Endothelial cell of umbilical vein (primary cell): Measurements from ENCODE around the gene PRDM2. TPM values are rescaled to one million over a fixed set of nuclear protein-coding genes. Genes with fewer than 3 reads are reported as not detected.

ENCODE experiments used
- BruUV-seq: library from RNA; stranded (reverse); fragments of 400-500 nt; replicated peaks from 2 replicates; lab custom pipeline; 2021; lab: Mats Ljungman, UMichigan
- CTCF ChIA-PET: fragments of 300-600, 350-600 bp; sonication (Branson Sonifier 250); formaldehyde crosslinking; loops from one replicate; lab custom pipeline; 2021; ENCODE audit warnings: antibody characterized with exemption, inconsistent platforms; lab: Charles Lee
- POLR2A ChIA-PET: fragments of 300-600, 350-600 bp; sonication (Branson Sonifier 250); formaldehyde crosslinking; loops from one replicate; lab custom pipeline; 2021; ENCODE audit warnings: antibody characterized with exemption, inconsistent platforms; lab: Charles Lee
- DNase-seq: peaks from one replicate; pipeline ENCODE4 v3.0.0-alpha.2; 2011; ENCODE audit warnings: low read depth, low spot score
- FAIRE-seq: peaks from 2 replicates; lab custom pipeline; 2011; peaks lifted over from hg19 to GRCh38; lab: Jason Lieb, UNC
- H2AFZ ChIP-seq: 2 replicates; pipeline ENCODE4 v1.6.0; 2012; ENCODE audit warnings: low read depth, low read length, control low read depth, inconsistent platforms
- H3K27ac ChIP-seq: 2 replicates; pipeline ENCODE4 v1.5.1; 2011; ENCODE audit warnings: low read depth, mild to moderate bottlenecking, control low read depth, low read length, moderate library complexity; ENCODE audit not compliant: insufficient read depth
- H3K27me3 ChIP-seq, 2 experiments: 2 replicates each; pipeline versions ENCODE4 v1.6.0 to v1.6.1; 2011; ENCODE audit warnings: low read length in 2 of 2, mixed read lengths in 1 of 2; ENCODE audit not compliant: control insufficient read depth in 2 of 2, insufficient read depth in 2 of 2
- H3K36me3 ChIP-seq, 2 experiments: 2 replicates in 1 of 2; 3 replicates in 1 of 2; pipeline ENCODE4 v1.5.1; 2011; ENCODE audit warnings: low read length in 2 of 2, mild to moderate bottlenecking in 1 of 2, moderate library complexity in 1 of 2; ENCODE audit not compliant: control insufficient read depth in 2 of 2, insufficient read depth in 2 of 2; ENCODE audit errors: extremely low read depth in 1 of 2
- H3K4me1 ChIP-seq: 3 replicates; pipeline ENCODE4 v1.5.1; 2011; ENCODE audit warnings: mild to moderate bottlenecking, low read length; ENCODE audit not compliant: control insufficient read depth, insufficient read depth; ENCODE audit errors: extremely low read depth
- H3K4me2 ChIP-seq: 2 replicates; pipeline ENCODE4 v1.6.1; 2011; ENCODE audit warnings: low read length, control low read depth, mixed read lengths; ENCODE audit not compliant: insufficient read depth
- H3K4me3 ChIP-seq, 3 experiments: fragments of 200-600 bp in 1 of 3; sonication (generic), shearing (Covaris generic) in 1 of 3; replicated peaks in 1 of 3; 2 replicates each; pipeline ENCODE4 v1.5.1; 2011 to 2016; ENCODE audit warnings: control low read depth in 3 of 3, low read length in 3 of 3, mild to moderate bottlenecking in 2 of 3, inconsistent platforms in 1 of 3, low read depth in 1 of 3, moderate library complexity in 1 of 3; ENCODE audit not compliant: insufficient read depth in 1 of 3
- H3K79me2 ChIP-seq: 2 replicates; pipeline ENCODE4 v1.6.0; 2012; ENCODE audit warnings: low read length, inconsistent platforms; ENCODE audit not compliant: control insufficient read depth, insufficient read depth
- H3K9ac ChIP-seq: replicated peaks from 2 replicates; pipeline ENCODE3; 2011; ENCODE audit warnings: low read length, control low read depth; ENCODE audit not compliant: insufficient read depth; ENCODE audit errors: extremely low read depth
- H3K9me1 ChIP-seq: replicated peaks from 3 replicates; pipeline ENCODE4 v1.6.0; 2011; ENCODE audit warnings: mild to moderate bottlenecking, low read length; ENCODE audit not compliant: control insufficient read depth, insufficient read depth; ENCODE audit errors: extremely low read depth
- H3K9me3 ChIP-seq: replicated peaks from 2 replicates; pipeline ENCODE4 v1.5.1; 2012; ENCODE audit warnings: low read length, inconsistent platforms; ENCODE audit not compliant: control insufficient read depth, insufficient read depth
- H4K20me1 ChIP-seq: replicated peaks from 2 replicates; pipeline ENCODE3; 2011; ENCODE audit warnings: mild to moderate bottlenecking, low read length; ENCODE audit not compliant: control insufficient read depth, insufficient read depth; ENCODE audit errors: extremely low read depth
- EZH2 ChIP-seq: IDR thresholded peaks from 2 replicates; pipeline ENCODE4 v1.6.1; 2012; ENCODE audit warnings: borderline replicate concordance, low read depth, mild to moderate bottlenecking, moderate library complexity, low read length, inconsistent platforms; ENCODE audit not compliant: severe bottlenecking
- FOS ChIP-seq: IDR thresholded peaks from 2 replicates; pipeline ENCODE4 v1.6.1; 2011; ENCODE audit warnings: mild to moderate bottlenecking, low read length, moderate library complexity, borderline replicate concordance; ENCODE audit not compliant: insufficient read depth
- GATA2 ChIP-seq: IDR thresholded peaks from 2 replicates; pipeline ENCODE4 v1.7.0; 2011; ENCODE audit warnings: low read depth, mild to moderate bottlenecking, moderate library complexity, mixed read lengths, low read length; ENCODE audit not compliant: insufficient read length, insufficient read depth
- JUN ChIP-seq: IDR thresholded peaks from 2 replicates; pipeline ENCODE4 v1.6.1; 2011; ENCODE audit warnings: borderline replicate concordance, low read depth; ENCODE audit not compliant: insufficient read length, insufficient read depth
- MAX ChIP-seq: IDR thresholded peaks from 2 replicates; pipeline ENCODE4 v1.6.1; 2011; ENCODE audit not compliant: insufficient read depth, insufficient read length
- MYC ChIP-seq: IDR thresholded peaks from one replicate; pipeline ENCODE4 v1.6.1; 2011; ENCODE audit warnings: mild to moderate bottlenecking, low read depth, low read length
- POLR2A ChIP-seq: IDR thresholded peaks from 2 replicates; pipeline ENCODE4 v1.6.1; 2012; ENCODE audit warnings: low read depth, mild to moderate bottlenecking, control low read depth, low read length
- POLR2AphosphoS5 ChIP-seq: IDR thresholded peaks from 2 replicates; pipeline ENCODE4 v1.6.1; 2012; ENCODE audit warnings: low read depth, mild to moderate bottlenecking, control low read depth, low read length, moderate library complexity; ENCODE audit not compliant: insufficient read depth
- dilution Hi-C: fragments of 300-500 bp; cut with MboI; formaldehyde crosslinking; loops from one replicate; pipeline ENCODE4 v1.15.0; 2019; ENCODE audit warnings: low sequenced_read_pairs; ENCODE audit not compliant: extremely low pct_ligation_motif_present
- intact Hi-C: fragments of 100-400 bp; cut with micrococcal nuclease; formaldehyde crosslinking; loops from one replicate; pipeline ENCODE4 v1.10.0; 2022
- polyA plus RNA-seq, 4 experiments: library from polyadenylated mRNA; depleted of rRNA in 3 of 4; stranded (reverse) in 3 of 4; unstranded in 1 of 4; fragments of >200 nt; gene quantifications; 2 replicates each; pipeline versions ENCODE4 v1.2.1 to v1.2.3, GENCODE V29; 2011 to 2012; ENCODE audit warnings: missing spikeins in 1 of 4
- total RNA-seq: library from RNA; stranded (reverse); gene quantifications from 2 replicates; pipeline ENCODE4 v1.2.3, GENCODE V29; 2021
- TF ChIP-seq, protein P1 (sequence below), 2 donors: IDR thresholded peaks; 1 replicate in 1 of 2; 2 replicates in 1 of 2; pipeline ENCODE4 v1.5.1; 2011; ENCODE audit warnings: low read length in 2 of 2, mild to moderate bottlenecking in 2 of 2, moderate library complexity in 2 of 2, control low read depth in 1 of 2, inconsistent platforms in 1 of 2, low read depth in 1 of 2; ENCODE audit not compliant: insufficient read depth in 1 of 2; ENCODE audit errors: extremely low read depth in 1 of 2

The PRDM2 gene
- total and polyA plus RNA-seq, 2 donors (not counting 3 experiments of a cell fraction or from before 2014, with no cell fraction given) = 11.3 to 35.7 TPM

DNA sequence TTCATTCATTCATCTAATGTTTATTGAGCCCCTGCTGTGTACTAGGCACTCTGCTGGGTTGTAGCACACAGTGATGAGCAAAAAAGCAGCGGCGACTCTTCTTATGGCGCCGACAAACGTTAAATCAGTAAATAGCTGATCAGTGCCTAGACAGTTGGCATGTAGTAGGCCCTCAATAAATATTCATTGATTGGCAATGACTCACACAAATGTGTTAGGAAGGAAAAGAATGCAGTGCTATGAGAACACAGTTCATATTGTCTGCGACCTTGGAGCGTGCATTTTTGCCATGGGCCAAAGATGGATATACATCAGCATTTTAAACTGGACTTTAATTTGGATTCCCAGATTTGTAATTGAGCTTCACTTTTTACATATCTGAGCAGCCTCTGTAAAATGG, 52.0 kb downstream of the PRDM2 start:
- Histone ChIP-seq H3K4me3 (no peak overlapping the region), H3K9ac (no peak overlapping the region), H4K20me1 (peaks cover 15% of the 10 kb centered on the region), H3K36me3 (no peaks in the 10 kb centered on the region), H2AFZ (no peak overlapping the region), H3K79me2 (peaks cover 71% of the 10 kb centered on the region), H3K4me2 (no peak overlapping the region), H3K9me3 (no peaks in the 10 kb centered on the region), H3K9me1 (no peaks in the 10 kb centered on the region), H3K4me1 (peaks cover 14% of the 10 kb centered on the region), H3K27me3 (no peaks in the 10 kb centered on the region), H3K27ac (no peak overlapping the region)
- intact Hi-C loops (no loop called here), dilution Hi-C loops (no loop called here)
- no TSS peak for BruUV-seq
- TF ChIP-seq POLR2A (no peak), GATA2 (no peak), MAX (no peak), POLR2AphosphoS5 (no peak), FOS (no peak), MYC (no peak), EZH2 (no peak), JUN (no peak)
- TF ChIP-seq, protein P1, sequence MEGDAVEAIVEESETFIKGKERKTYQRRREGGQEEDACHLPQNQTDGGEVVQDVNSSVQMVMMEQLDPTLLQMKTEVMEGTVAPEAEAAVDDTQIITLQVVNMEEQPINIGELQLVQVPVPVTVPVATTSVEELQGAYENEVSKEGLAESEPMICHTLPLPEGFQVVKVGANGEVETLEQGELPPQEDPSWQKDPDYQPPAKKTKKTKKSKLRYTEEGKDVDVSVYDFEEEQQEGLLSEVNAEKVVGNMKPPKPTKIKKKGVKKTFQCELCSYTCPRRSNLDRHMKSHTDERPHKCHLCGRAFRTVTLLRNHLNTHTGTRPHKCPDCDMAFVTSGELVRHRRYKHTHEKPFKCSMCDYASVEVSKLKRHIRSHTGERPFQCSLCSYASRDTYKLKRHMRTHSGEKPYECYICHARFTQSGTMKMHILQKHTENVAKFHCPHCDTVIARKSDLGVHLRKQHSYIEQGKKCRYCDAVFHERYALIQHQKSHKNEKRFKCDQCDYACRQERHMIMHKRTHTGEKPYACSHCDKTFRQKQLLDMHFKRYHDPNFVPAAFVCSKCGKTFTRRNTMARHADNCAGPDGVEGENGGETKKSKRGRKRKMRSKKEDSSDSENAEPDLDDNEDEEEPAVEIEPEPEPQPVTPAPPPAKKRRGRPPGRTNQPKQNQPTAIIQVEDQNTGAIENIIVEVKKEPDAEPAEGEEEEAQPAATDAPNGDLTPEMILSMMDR (IDR thresholded peaks at IDR 0.05; ENCODE audit: extremely low read depth in 1 of 2, insufficient read depth in 1 of 2, low read depth in 1 of 2, low read length in 2 of 2) = no peak
- FAIRE-seq (no peak), DNase-seq (no peak)
- ChIA-PET POLR2A (no interaction called here), CTCF (no interaction called here)
